AG04449 (cell line): ENCODE data around the gene BPIFB3.

Source experiments
- CTCF ChIA-PET: fragments of 350-600 bp; formaldehyde crosslinking; extraction: SDS; loops from one replicate; lab custom pipeline; 2021; ENCODE audit warnings: antibody characterized with exemption; lab: Yijun Ruan, JAX
- POLR2A ChIA-PET: fragments of 400-600, 350-600 bp; formaldehyde crosslinking; extraction: SDS; loops from one replicate; lab custom pipeline; 2020; ENCODE audit warnings: antibody characterized with exemption, inconsistent platforms; lab: Yijun Ruan, JAX
- DNase-seq: peaks from one replicate; pipeline ENCODE4 v3.0.0-alpha.2; 2010; ENCODE audit warnings: low read depth, low spot score
- H3K4me3 ChIP-seq: 2 replicates; pipeline ENCODE4 v1.5.1; 2011; ENCODE audit warnings: low read depth, mild to moderate bottlenecking, control low read depth, low read length
- CTCF ChIP-seq: IDR thresholded peaks from one replicate; pipeline ENCODE4 v1.5.1; 2011; ENCODE audit warnings: mild to moderate bottlenecking, moderate library complexity, low read length, control low read depth, inconsistent platforms; ENCODE audit not compliant: insufficient read depth; ENCODE audit errors: missing control alignments

The BPIFB3 gene

GRCh38 chr20:33053291-33054106 is at the start of gene BPIFB3:
Gene BPIFB3 (plus strand): TSS chr20:33053903. CDS start chr20:33055436, 1,533 bp downstream.
- POLR2A ChIA-PET, result no interaction called here
- no peak for TF ChIP-seq CTCF
- H3K4me3 ChIP-seq, result no peak within 1 kb of the TSS
- CTCF ChIA-PET, result no interaction called here
- no peak for DNase-seq

- no peak within 1 kb of the TSS for H3K4me3 ChIP-seq
- no peak for TF ChIP-seq CTCF
- ChIA-PET CTCF (interaction anchor here (1.3 to 1.6 kb wide), 2 partner anchors 10 to 14 kb away, joined by 3 to 6 read pairs; no protein-coding TSS in a partner anchor), POLR2A (no interaction called here)
- no peak for DNase-seq
Observed at GRCh38 chr20:33004141-33004751, 49.5 kb upstream of the BPIFB3 start, which contains the start of gene SUN5. Gene SUN5 (minus strand): TSS chr20:33004433. CDS start chr20:33004340, 93 bp downstream.

- ChIA-PET CTCF (interaction anchor here (1.3 to 1.6 kb wide), 2 partner anchors 11 to 15 kb away, joined by 3 to 6 read pairs; no protein-coding TSS in a partner anchor), POLR2A (no interaction called here)
- H3K4me3 ChIP-seq, result no peak overlapping the region
- DNase-seq, result no peak
- TF ChIP-seq CTCF, result no peak
Observed at GRCh38 chr20:33005132-33005566, 48.6 kb upstream of the BPIFB3 start.

- TF ChIP-seq CTCF, result no peak
- ChIA-PET POLR2A (no interaction called here), CTCF (interaction anchor here (1.6 kb wide), 1 partner anchor 12 kb away, joined by 6 read pairs; no protein-coding TSS in a partner anchor)
- no peak for DNase-seq
- H3K4me3 ChIP-seq, result no peak overlapping the region
Observed at GRCh38 chr20:33005908-33006775, 47.6 kb upstream of the BPIFB3 start.

GRCh38 chr20:33006776-33007375 is 46.8 kb upstream of the BPIFB3 start:
- no peak overlapping the region for H3K4me3 ChIP-seq
- ChIA-PET POLR2A (no interaction called here), CTCF (no interaction called here)
- no peak for TF ChIP-seq CTCF
- DNase-seq, result no peak
